ENCODE data around the gene MCC. TPM values are rescaled to one million over a fixed set of nuclear protein-coding genes. Genes with fewer than 3 reads are reported as not detected.
"Not testable (repeated sequence)": the region's sequence is repeated elsewhere in the genome, so short reads cannot be mapped to it uniquely, and the experiment has no call there.

MCC gene
- total and polyA plus RNA-seq, 2 donors from 2014 or later = 2.4 to 20.6 TPM

- Histone ChIP-seq H3K36me3 (ENCODE audit: control insufficient read depth in 2 of 3, insufficient read depth in 3 of 3, low read length in 3 of 3) (no peaks in the 10 kb centered on the region), H3K27me3 (ENCODE audit: control insufficient read depth, insufficient read depth, low read length) (no peaks in the 10 kb centered on the region), H3K4me3 (ENCODE audit: low read length in 3 of 3) (no peak overlapping the region), H3K9me3 (ENCODE audit: control insufficient read depth in 2 of 3, insufficient read depth in 1 of 3, low read length in 3 of 3) (no peaks in the 10 kb centered on the region), H3K27ac (ENCODE audit: low read depth in 2 of 2, low read length in 2 of 2) (no peak overlapping the region), H3K4me1 (ENCODE audit: control insufficient read depth in 2 of 3, insufficient read depth in 2 of 3, low read depth in 1 of 3, low read length in 3 of 3) (no peaks in the 10 kb centered on the region), H3K9ac (ENCODE audit: low read length in 3 of 3) (no peak overlapping the region)
- FAIRE-seq (no peak), DNase-seq (no peak)
- intact Hi-C loops (cut with DNase I) = no loop called here
- no peak for TF ChIP-seq CTCF (IDR thresholded peaks at IDR 0.05; ENCODE audit: borderline replicate concordance, extremely low read depth, insufficient read depth)
Measured at GRCh38 chr5:113474100-113474728, 14.0 kb downstream of the MCC start.

GRCh38 chr5:113463032-113463431 lies 25.2 kb downstream of the MCC start:
- no peaks in the 10 kb centered on the region for H3K36me3 ChIP-seq (ENCODE audit: control insufficient read depth in 2 of 3, insufficient read depth in 3 of 3, low read length in 3 of 3)
- no peak for TF ChIP-seq CTCF (IDR thresholded peaks at IDR 0.05; ENCODE audit: borderline replicate concordance, extremely low read depth, insufficient read depth)
- intact Hi-C loops (cut with DNase I) = no loop called here
- H3K9me3 ChIP-seq (ENCODE audit: control insufficient read depth in 2 of 3, insufficient read depth in 1 of 3, low read length in 3 of 3) = no peaks in the 10 kb centered on the region
- FAIRE-seq (no peak), DNase-seq (no peak)
- no peaks in the 10 kb centered on the region for H3K27me3 ChIP-seq (ENCODE audit: control insufficient read depth, insufficient read depth, low read length)
- H3K4me3 ChIP-seq (ENCODE audit: low read length in 3 of 3) = no peak overlapping the region
- H3K4me1 ChIP-seq (ENCODE audit: control insufficient read depth in 2 of 3, insufficient read depth in 2 of 3, low read depth in 1 of 3, low read length in 3 of 3) = no peaks in the 10 kb centered on the region
- no peak overlapping the region for H3K9ac ChIP-seq (ENCODE audit: low read length in 3 of 3)
- H3K27ac ChIP-seq (ENCODE audit: low read depth in 2 of 2, low read length in 2 of 2) = no peak overlapping the region

- H3K36me3 ChIP-seq (ENCODE audit: control insufficient read depth in 2 of 3, insufficient read depth in 3 of 3, low read length in 3 of 3); intact Hi-C loops (cut with DNase I); H3K27me3 ChIP-seq (ENCODE audit: control insufficient read depth, insufficient read depth, low read length); H3K4me1 ChIP-seq (ENCODE audit: control insufficient read depth in 2 of 3, insufficient read depth in 2 of 3, low read depth in 1 of 3, low read length in 3 of 3); H3K4me3 ChIP-seq (ENCODE audit: low read length in 3 of 3); FAIRE-seq; H3K27ac ChIP-seq (ENCODE audit: low read depth in 2 of 2, low read length in 2 of 2); H3K9me3 ChIP-seq (ENCODE audit: control insufficient read depth in 2 of 3, insufficient read depth in 1 of 3, low read length in 3 of 3); DNase-seq; H3K9ac ChIP-seq (ENCODE audit: low read length in 3 of 3): not testable (repeated sequence)
Measured at GRCh38 chr5:113457106-113457505, 31.1 kb downstream of the MCC start.

- no peak for FAIRE-seq
Measured at GRCh38 chr5:113452941-113453340, 35.3 kb downstream of the MCC start.

More at GRCh38 chr5:113452941-113453340, 35.3 kb downstream of the MCC start:
- intact Hi-C loops (cut with DNase I) = no loop called here
- Histone ChIP-seq H3K27me3 (ENCODE audit: control insufficient read depth, insufficient read depth, low read length) (no peaks in the 10 kb centered on the region), H3K4me3 (ENCODE audit: low read length in 3 of 3) (no peak overlapping the region), H3K27ac (ENCODE audit: low read depth in 2 of 2, low read length in 2 of 2) (no peak overlapping the region), H3K36me3 (ENCODE audit: control insufficient read depth in 2 of 3, insufficient read depth in 3 of 3, low read length in 3 of 3) (no peaks in the 10 kb centered on the region), H3K9ac (ENCODE audit: low read length in 3 of 3) (no peak overlapping the region), H3K4me1 (ENCODE audit: control insufficient read depth in 2 of 3, insufficient read depth in 2 of 3, low read depth in 1 of 3, low read length in 3 of 3) (no peaks in the 10 kb centered on the region), H3K9me3 (ENCODE audit: control insufficient read depth in 2 of 3, insufficient read depth in 1 of 3, low read length in 3 of 3) (no peaks in the 10 kb centered on the region)
- no peak for DNase-seq
- no peak for TF ChIP-seq CTCF (IDR thresholded peaks at IDR 0.05; ENCODE audit: borderline replicate concordance, extremely low read depth, insufficient read depth)

Measured in kidney (tissue), 14 donors.